HL-60 (cell line): ENCODE data around the gene SUGP2.

Source experiments
- DNase-seq, 2 experiments: peaks; one replicate each; pipeline ENCODE4 v3.0.0-alpha.2; 2010 to 2020; ENCODE audit warnings: low read depth in 1 of 2, low spot score in 1 of 2
- H3K27ac ChIP-seq: fragments of 250-450 bp; sonication (Bioruptor Pico); replicated peaks from 2 replicates; pipeline ENCODE4 v1.5.1; 2020; ENCODE audit warnings: mild to moderate bottlenecking, moderate library complexity
- H3K27me3 ChIP-seq: fragments of 250-450 bp; sonication (Bioruptor Pico); 2 replicates; pipeline ENCODE4 v1.5.1; 2021; ENCODE audit warnings: mild to moderate bottlenecking, moderate library complexity; ENCODE audit not compliant: insufficient read depth, poor library complexity, severe bottlenecking
- H3K4me3 ChIP-seq: replicated peaks from 2 replicates; pipeline ENCODE4 v1.5.1; 2011; ENCODE audit warnings: mild to moderate bottlenecking, control low read depth, low read length; ENCODE audit not compliant: insufficient read depth
- CTCF ChIP-seq: IDR thresholded peaks from one replicate; pipeline ENCODE4 v1.5.1; 2011; ENCODE audit warnings: low read length, control low read depth, inconsistent platforms; ENCODE audit not compliant: insufficient read depth
- GABPA ChIP-seq: IDR thresholded peaks from 2 replicates; pipeline ENCODE4 v1.6.1; 2012; ENCODE audit warnings: low read depth
- POLR2AphosphoS5 ChIP-seq: IDR thresholded peaks from 2 replicates; pipeline ENCODE4 v1.6.1; 2012; ENCODE audit warnings: low read depth
- REST ChIP-seq: IDR thresholded peaks from 2 replicates; pipeline ENCODE4 v1.6.1; 2012; ENCODE audit warnings: low read depth; ENCODE audit not compliant: insufficient replicate concordance
- SPI1 ChIP-seq: IDR thresholded peaks from 2 replicates; pipeline ENCODE4 v1.6.1; 2012; ENCODE audit warnings: low read depth, mild to moderate bottlenecking, borderline replicate concordance

SUGP2 gene

GRCh38 chr19:19042732-19043280 lies 9.5 kb upstream of the SUGP2 start:
- Histone ChIP-seq H3K4me3 (no peak overlapping the region), H3K27ac (no peak overlapping the region), H3K27me3 (no peaks in the 10 kb centered on the region)
- no peak for DNase-seq
- TF ChIP-seq POLR2AphosphoS5 (no peak), REST (no peak), GABPA (no peak), CTCF (no peak), SPI1 (no peak)

- DNase-seq = no peak
Measured at GRCh38 chr19:19040417-19040816, 7.1 kb upstream of the SUGP2 start.

GRCh38 chr19:19039901-19040300 lies 6.6 kb upstream of the SUGP2 start:
- no peak for TF ChIP-seq CTCF
- TF ChIP-seq SPI1 = no peak
- no peak for TF ChIP-seq POLR2AphosphoS5
- no peak for TF ChIP-seq REST
- no peak for TF ChIP-seq GABPA
- Histone ChIP-seq H3K27me3 (no peaks in the 10 kb centered on the region), H3K4me3 (no peak overlapping the region), H3K27ac (no peak overlapping the region)
- DNase-seq = peak in 1 of 2 experiments; percentile 27

More at GRCh38 chr19:19040417-19040816, 7.1 kb upstream of the SUGP2 start:
- no peak overlapping the region for H3K4me3 ChIP-seq
- H3K27ac ChIP-seq = no peak overlapping the region
- H3K27me3 ChIP-seq = no peaks in the 10 kb centered on the region
- TF ChIP-seq CTCF (no peak), POLR2AphosphoS5 (no peak), REST (no peak)
